Progenitor cell of endocrine pancreas (in vitro differentiated cells): Measurements from ENCODE around the gene NFATC2. TPM values are rescaled to one million over a fixed set of nuclear protein-coding genes. Genes with fewer than 3 reads are reported as not detected.

ENCODE experiments used
- DNase-seq: peaks from one replicate; pipeline ENCODE4 v3.0.0; 2021; ENCODE audit warnings: low spot score; ENCODE audit not compliant: unreplicated experiment
- H3K27ac Mint-ChIP-seq: 2 replicates; pipeline ENCODE4 v1.8.0; 2021; ENCODE audit warnings: mild to moderate bottlenecking, moderate library complexity, mixed read lengths
- H3K27me3 Mint-ChIP-seq: 2 replicates; pipeline ENCODE4 v1.8.0; 2021; ENCODE audit warnings: mixed read lengths
- H3K36me3 Mint-ChIP-seq: 2 replicates; pipeline ENCODE4 v1.8.0; 2022; ENCODE audit warnings: mixed read lengths; ENCODE audit not compliant: insufficient read depth
- H3K4me1 Mint-ChIP-seq: 2 replicates; pipeline ENCODE4 v1.8.0; 2021; ENCODE audit warnings: low read depth, mixed read lengths
- H3K4me3 Mint-ChIP-seq: 2 replicates; pipeline ENCODE4 v1.8.0; 2021; ENCODE audit warnings: low read depth, mild to moderate bottlenecking, moderate library complexity, mixed read lengths
- H3K9me3 Mint-ChIP-seq: 2 replicates; pipeline ENCODE4 v1.8.0; 2021; ENCODE audit warnings: low read depth, mixed read lengths
- total RNA-seq: library from RNA; stranded (reverse); gene quantifications from 2 replicates; pipeline ENCODE4 v1.2.1, GENCODE V29; 2021
- TF ChIP-seq, protein P1 (sequence below): fragments of 200-600 bp; sonication (generic); IDR thresholded peaks from one replicate; pipeline ENCODE4 v1.5.0; 2021; ENCODE audit warnings: antibody characterized with exemption, mild to moderate bottlenecking; ENCODE audit not compliant: unreplicated experiment

The NFATC2 gene
- total RNA-seq, 1 donor from 2014 or later = 11.2 TPM

DNA sequence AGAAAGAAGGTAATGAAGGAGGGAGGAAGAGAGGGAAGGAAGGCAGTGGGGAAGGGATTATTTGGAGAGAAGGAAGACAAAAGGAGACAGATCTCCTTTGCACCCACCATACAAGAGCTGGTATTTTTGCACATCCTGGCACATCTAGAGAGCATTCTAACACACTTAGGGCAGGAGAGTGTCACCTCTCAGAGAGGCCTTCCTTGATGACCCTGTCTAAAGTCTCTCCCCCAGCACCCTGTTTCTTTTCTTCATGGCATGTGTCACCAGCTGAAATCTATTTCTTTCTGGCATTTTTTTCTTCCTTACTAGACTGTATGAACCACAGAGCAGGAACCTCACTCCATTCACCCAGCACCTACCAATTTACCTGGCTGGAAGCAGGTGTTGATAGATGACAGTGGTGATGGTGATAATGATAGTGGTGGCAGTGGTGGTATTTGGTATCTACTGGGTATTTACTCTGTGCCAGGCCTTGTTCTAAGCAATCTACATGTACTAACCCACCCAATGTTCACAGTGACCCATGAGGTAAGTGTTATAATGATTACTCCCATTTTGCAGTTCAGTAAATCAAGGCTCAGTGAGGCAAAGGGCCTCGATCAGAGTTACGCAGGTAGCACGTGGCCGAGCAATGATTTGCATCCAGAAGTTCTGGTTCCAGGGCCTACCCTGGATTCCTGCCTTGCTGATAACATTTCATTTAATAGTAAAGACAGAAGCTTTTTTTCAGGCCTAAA lies 131.8 kb downstream of the NFATC2 start:
- Mint-ChIP-seq H3K4me1 (peaks cover 2% of the 10 kb centered on the region), H3K27me3 (no peaks in the 10 kb centered on the region), H3K27ac (no peak overlapping the region)

DNA sequence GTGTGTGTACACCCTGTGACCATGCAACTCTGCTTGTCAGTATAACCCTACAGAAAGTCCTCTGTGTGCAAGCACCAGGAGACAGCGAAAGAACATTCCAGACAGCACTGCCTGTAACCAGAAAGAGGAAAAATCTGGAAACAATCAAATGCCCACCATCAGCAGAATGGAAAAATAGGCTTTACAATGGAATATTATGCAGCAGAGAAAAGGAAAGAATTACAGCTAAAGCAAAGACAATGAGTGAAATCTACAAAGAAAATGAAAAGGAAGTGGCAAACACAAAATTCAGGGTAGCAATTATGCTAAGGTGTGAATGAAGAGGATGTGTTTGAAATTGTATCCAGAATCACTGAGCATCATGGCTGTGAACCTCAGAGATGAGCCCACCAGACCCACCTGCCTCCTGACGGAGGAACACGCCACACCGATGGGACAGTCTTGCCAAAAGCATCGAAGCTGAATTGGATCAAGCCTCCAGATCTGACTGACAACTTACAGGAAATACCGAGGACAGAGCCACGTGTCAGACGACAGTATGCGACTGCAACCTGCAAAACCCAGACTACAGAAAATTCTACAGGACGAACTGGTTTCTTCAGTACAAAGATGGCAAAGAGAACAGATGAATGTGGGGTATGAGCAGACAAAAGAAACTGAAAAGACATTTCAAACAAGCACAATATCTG lies 133.2 kb downstream of the NFATC2 start:
- TF ChIP-seq, protein P1, sequence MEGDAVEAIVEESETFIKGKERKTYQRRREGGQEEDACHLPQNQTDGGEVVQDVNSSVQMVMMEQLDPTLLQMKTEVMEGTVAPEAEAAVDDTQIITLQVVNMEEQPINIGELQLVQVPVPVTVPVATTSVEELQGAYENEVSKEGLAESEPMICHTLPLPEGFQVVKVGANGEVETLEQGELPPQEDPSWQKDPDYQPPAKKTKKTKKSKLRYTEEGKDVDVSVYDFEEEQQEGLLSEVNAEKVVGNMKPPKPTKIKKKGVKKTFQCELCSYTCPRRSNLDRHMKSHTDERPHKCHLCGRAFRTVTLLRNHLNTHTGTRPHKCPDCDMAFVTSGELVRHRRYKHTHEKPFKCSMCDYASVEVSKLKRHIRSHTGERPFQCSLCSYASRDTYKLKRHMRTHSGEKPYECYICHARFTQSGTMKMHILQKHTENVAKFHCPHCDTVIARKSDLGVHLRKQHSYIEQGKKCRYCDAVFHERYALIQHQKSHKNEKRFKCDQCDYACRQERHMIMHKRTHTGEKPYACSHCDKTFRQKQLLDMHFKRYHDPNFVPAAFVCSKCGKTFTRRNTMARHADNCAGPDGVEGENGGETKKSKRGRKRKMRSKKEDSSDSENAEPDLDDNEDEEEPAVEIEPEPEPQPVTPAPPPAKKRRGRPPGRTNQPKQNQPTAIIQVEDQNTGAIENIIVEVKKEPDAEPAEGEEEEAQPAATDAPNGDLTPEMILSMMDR = no peak
- no peak for DNase-seq
- peaks cover 11% of the 10 kb centered on the region for H3K36me3 Mint-ChIP-seq
- peaks cover 2% of the 10 kb centered on the region for H3K4me1 Mint-ChIP-seq
- H3K27me3 Mint-ChIP-seq = no peaks in the 10 kb centered on the region
- H3K27ac Mint-ChIP-seq = no peak overlapping the region
- peaks cover 3% of the 10 kb centered on the region for H3K9me3 Mint-ChIP-seq
- H3K4me3 Mint-ChIP-seq = no peak overlapping the region

More for the DNA sequence above, 131.8 kb downstream of the NFATC2 start:
- TF ChIP-seq, protein P1 = no peak
- peaks cover 3% of the 10 kb centered on the region for H3K9me3 Mint-ChIP-seq
- peaks cover 15% of the 10 kb centered on the region for H3K36me3 Mint-ChIP-seq
- DNase-seq = no peak
- no peak overlapping the region for H3K4me3 Mint-ChIP-seq

DNA sequence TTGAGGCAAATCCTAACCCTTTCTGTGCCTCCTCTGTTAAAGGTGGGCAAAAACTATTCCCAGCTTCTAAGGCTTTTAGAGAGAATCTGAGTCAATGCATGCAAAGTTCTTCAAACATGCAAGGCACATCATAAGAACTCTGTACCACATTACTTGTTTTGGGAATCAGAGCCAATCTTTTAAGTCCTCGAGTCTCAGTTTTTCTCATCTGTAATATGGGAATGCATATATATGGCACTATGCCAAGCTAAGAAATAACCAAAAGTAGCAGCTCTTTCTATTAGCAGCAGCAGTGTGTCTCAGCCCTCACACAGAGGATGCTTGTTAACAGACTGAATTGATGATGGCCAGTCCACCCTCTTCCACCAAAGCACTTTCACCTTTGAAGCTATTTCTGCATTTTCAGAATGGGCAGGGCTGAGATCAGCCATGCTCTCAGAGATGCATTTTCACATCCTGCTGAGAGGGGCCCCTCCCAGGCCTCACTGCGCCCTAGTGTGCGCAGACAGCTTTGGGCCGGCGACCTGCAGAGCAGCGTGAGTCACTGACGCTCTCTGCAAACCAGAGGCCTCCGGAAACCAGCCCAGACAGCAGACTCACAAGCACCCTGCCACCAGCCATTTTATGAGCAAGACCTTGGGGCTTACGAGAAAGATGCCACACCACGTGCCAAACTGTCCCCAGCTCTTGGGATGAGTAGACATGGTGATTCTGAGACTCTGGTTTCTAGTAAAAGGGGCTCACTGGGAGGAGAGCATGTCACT lies 138.0 kb downstream of the NFATC2 start:
- Mint-ChIP-seq H3K27me3 (no peaks in the 10 kb centered on the region), H3K36me3 (peaks cover 9% of the 10 kb centered on the region), H3K4me3 (no peak overlapping the region), H3K4me1 (peaks cover 3% of the 10 kb centered on the region), H3K9me3 (peaks cover 3% of the 10 kb centered on the region), H3K27ac (no peak overlapping the region)
- no peak for DNase-seq
- TF ChIP-seq, protein P1 = no peak

DNA sequence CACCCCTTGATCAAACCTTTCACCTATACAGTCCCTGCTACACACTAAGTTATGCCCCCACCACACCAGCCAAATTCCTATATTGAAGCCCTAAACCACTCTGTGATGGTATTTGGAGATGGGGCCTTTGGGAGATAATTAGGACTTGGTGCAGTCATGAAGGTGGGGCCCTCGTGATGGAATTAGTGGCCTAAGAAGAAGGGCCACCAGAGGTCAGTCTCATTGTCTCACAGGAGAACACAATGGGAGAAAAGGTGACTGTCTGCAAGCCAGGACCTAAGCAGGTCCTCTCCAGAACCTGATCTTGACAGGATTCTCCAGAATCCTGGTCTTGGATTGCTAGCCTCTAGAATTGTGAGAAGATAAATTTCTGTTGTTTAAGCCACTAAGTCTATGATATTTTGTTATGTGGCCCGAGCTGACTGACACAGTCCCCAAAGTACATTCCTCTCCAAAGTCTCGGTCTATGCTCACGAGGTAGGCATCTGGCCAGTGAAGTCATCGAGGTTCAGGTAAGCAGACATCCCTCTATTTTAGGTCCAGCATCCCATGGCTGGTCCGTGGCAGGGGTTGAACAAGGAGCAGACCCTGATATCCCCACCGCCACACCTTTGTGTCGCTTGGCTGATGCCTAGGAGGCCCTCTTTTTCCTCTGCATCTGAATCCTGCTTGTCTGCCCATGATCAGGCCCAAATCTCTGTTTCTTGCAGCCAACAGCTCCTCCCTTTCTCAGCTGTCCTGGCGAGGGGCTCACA lies 138.9 kb downstream of the NFATC2 start:
- no peaks in the 10 kb centered on the region for H3K9me3 Mint-ChIP-seq
- H3K36me3 Mint-ChIP-seq = peaks cover 3% of the 10 kb centered on the region
- peaks cover 3% of the 10 kb centered on the region for H3K4me1 Mint-ChIP-seq
- no peak overlapping the region for H3K4me3 Mint-ChIP-seq
- no peak overlapping the region for H3K27ac Mint-ChIP-seq
- TF ChIP-seq, protein P1 = no peak
- H3K27me3 Mint-ChIP-seq = no peaks in the 10 kb centered on the region
- DNase-seq = no peak
